ENCODE data around the gene MTURN.

MTURN gene

DNA sequence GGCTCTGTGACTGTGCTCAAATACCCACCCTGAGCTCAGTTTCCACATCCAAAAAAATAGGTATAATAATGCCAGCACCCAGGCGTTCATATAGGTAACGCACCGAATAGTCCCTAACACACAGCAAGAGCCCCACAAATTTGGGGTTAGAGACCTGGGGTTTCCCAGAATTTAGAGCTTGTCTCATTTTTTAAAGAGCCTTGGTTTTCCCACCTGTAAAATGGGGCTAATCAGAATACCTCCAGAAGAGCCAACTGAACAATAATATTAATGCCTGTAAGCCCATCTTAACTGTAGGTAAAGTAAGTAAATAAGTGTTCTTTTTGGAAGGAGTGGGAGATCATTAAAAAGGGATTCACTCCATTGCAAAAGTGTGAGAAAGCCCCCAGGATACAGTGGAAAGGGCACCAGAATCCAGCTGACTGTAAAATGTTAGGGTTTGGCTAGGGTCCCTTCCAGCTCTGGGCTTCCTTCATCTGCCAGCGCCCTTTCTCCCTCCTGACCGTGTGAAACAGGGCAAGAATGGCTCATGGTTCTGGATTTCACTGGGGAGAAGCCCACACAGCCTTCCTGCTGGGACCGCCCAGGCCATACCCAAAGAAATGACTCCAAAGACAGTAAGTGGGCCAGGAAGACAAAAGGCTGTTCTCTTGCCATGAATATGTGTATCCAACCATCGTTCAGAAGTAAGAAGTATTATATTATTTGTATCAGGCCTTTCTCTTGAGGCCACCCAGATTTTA, 2.1 kb downstream of the MTURN start:
- no peak for DNase-seq

DNA sequence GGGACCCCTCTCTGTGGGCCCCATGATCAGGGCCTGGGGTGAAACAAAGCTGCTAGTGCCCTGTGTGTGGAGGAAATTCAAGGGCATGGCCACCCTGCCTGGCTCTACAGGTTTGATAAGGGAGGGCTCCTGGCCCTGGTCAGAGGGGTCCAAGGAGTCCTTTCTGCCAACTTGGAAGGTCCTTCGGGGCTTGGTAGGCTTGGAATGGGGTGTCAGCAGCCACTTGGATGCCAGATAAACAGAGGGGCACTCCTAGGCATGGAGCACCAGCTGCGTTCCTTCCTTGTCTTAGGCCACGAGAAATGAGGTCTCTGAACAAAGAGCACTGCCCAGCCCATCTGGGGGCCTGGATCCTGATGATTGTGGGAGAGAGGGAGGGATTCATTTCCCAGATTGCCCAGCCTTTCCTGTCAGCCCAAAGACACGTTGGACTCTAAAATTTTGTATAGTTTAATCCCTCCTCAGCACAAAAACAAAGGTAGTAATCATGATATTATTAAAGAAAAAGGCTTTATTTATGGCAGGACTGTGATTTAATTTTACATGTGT, 5.1 kb downstream of the MTURN start:
- DNase-seq, result no peak

DNA sequence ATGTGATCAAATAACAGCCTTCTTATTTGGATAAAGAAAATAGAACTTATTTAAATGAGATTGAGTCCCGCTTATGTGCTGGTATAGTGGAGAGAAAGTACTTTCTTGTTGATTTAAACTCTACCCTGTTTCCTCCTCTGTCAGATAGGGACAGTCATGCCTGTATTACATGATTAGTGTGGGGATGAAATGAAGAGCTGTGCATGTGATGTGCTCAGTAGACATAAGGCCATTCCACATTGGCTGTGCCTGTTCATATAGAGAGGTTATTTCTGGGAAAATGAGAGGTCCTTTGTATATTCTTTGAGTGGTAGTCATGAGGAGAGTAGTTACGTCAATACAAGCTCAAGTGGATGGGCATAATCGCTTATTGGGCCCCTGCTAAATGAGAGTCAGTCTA, 5.7 kb downstream of the MTURN start:
- DNase-seq, result no peak

DNA sequence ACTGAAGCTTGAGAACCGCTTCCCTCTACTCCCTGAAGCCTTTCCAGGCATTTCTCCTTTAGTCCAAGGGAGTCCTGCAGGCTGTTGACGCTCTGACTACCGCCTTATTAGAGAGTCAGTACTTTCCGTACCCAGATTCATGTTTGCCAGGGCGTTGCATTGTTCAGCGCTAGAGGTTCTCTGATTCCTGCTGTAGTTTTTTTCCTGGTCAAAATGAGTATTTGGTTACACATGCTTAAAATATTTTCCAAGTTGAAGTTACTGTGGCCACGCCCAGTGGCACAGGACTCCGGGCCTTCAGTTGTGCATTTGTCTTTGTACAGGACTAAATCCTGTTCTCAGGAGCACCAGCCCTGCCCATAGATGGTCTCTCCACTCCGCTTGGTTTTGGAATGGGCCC, 7.9 kb downstream of the MTURN start:
- DNase-seq, result no peak

DNA sequence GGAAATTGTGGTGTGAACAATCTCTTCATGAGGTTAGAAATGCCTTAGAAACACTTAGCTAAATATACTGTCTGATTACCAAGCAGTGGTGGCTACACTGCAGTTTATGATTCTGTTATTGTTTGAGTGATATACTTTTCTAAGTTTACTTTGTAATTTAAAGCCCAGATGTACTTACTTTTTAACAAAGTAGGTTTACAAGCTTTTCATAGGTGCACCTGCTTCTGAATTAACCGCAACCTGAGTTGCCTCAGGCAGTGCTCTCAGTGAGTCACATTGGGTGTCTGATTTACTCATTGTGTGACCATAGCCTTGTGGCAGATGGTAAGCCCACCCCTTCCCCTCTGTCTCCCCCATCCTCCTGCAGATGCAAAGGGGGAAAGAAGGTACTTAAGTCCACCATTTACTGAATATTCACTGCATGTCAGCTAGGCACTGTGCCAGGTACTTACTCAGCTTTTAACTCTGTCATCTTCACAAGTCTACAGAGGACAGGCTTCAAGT, 9.0 kb downstream of the MTURN start:
- DNase-seq, result no peak

DNA sequence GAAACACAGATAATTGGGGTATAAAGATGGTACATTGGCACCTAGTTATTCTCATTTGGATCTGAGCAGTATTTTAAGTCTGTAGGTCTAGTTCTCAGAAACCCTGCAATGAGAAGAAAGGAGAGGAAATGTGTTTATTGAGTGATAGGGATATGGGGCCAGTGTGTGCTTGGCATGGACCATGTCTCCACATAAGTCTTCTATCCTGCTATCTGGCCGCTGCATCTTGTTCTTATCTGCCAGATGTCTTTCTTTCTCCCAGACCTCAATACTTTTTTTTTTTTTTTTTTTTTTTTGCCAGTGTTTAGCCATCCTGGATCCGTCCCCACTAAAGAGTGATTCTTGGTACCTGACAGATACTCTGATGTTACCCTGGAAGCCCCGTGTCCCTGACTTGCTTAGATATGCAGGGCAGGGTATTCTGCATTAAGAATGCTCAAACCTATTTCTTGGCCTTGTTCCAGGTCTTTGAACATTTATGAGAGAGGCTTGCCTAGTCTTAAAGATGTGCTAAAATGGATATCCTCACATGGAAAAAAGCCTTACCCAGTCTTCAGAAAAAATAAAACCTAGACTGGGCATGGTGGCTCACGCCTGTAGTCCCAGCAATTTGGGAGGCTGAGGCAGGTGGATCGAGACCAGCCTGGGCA, 10.0 kb downstream of the MTURN start:
- no peak for DNase-seq

DNA sequence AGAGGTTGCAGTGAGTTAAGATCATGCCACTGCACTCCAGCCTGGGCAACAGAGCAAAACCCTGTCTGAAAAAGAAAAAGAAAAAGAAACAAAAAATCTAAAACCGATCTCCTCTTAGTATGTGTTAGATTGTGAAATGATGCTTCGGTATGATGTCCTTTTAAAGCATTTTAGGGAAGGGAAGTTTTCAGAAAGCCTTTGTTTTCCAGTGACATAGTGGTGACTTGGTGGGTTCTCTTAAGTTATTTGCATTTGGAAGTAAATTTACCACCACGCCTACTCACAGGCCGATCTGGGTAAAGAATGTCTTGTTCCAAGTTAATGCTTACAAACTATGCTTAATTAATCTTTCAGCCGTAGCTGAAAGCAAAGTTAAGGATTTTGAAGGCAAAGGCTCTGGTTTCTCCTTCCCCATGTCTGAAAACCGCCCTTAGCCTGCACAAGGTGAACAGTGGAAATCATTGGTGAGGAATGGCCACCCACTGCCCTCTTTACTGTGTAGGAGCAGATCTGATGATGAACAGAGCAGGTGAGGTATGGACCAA, 10.7 kb downstream of the MTURN start:
- DNase-seq, result no peak

DNA sequence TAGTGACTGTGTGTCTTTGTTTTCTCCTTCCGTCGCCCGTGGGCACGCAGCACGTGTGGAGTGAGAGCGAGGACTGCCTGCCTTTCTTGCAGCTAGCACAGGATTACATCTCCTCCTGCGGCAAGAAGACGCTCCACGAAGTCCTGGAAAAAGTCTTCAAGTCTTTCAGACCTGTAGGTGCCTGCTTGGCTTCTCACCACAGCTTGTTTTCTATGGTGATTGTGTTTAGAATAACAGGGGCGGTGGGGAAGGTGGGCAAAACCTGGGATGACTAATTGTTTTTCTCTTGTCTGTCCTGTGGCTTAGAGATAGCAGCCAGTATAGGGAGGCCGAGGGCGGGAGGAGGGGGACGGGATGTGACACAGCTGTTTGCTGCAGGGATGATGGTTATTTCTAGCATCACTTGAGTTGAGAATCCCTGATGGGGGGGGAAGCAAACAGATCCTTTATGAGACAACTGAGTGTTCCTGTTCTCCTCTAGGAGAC, 11.4 kb downstream of the MTURN start:
- DNase-seq, result no peak

DNA sequence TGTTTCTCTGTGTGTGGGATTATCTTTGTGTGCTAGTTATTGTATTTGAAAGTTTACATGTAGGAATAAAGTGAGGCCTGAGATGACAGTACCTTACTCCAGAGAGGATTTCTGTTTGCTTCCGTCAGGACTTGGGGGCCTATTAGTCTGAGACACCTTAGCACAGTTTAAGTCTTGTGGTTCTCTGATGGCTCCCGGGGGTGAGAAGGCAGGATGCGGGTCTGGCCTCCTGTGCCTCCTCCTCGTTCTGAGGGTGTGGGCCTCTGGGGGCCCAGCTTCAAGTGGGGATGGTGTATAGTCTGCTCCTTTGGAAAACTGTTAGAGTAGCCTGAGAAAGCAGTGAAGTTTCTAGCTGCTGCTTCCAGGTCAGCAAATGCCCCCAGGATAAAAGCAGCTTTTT, 12.4 kb downstream of the MTURN start:
- DNase-seq, result no peak

DNA sequence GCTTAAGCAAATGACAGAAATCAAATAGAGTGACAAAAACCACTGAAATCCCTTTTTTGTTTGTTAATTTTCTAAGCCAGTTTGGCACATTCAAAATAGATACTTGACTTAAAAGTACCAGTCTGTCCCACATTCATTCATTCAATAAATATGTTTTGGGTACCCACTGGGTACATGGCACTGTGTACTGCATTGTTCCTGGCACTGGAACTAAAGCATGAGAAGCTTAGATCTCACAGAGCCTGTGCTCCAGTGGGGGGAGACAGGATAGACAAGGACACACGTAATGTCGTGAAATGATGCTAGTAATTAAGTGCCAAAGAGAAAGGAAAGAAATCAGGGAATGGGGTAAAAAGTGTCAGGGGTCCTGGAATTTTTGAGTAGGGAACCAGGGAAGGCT, 13.0 kb downstream of the MTURN start:
- no peak for DNase-seq

DNA sequence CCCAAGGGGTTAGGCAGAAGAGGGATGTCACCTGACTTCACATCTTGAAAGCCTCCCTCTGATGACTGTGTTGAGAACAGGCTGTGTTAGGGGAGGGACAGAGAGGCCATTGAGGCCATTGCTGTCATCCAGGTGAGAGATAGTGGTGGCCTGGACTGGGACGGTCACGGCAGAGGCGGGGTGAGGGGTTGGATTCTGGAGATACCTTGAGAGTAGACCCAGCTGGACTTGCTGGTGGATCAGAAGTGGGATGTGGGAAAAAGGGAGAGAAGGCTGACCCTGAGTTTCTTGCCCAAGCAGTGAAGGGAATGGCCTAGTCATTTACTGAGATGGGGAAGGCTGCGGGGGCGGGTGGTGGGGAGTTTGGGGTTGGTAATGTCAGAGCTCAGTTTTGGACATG, 13.6 kb downstream of the MTURN start:
- no peak for DNase-seq

DNA sequence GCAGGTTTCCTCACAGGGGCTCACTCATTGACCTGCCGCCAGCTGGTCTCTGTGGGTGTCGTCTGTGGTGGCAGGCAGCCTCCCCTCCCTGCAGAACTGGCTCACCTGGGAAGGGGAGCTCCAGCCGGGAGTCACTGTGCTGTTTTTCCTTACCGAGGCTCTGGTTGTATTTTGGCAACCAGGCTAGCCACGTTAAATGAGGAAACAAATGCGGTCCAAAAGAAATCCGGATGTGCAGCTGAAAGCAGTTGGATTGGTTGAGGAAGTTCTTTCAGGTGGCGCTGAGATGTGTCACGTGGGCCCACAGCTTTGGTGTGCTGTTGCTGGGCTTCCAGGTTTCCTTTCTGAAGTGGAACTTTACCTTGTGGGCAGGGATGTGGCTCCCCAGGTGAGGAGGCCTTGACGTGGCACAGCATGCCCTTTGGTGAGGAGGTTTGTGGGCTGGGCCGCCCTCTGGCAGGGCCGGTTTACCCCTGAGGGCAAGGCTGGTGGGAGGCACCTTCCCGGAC, 14.2 kb downstream of the MTURN start:
- DNase-seq, result no peak

DNA sequence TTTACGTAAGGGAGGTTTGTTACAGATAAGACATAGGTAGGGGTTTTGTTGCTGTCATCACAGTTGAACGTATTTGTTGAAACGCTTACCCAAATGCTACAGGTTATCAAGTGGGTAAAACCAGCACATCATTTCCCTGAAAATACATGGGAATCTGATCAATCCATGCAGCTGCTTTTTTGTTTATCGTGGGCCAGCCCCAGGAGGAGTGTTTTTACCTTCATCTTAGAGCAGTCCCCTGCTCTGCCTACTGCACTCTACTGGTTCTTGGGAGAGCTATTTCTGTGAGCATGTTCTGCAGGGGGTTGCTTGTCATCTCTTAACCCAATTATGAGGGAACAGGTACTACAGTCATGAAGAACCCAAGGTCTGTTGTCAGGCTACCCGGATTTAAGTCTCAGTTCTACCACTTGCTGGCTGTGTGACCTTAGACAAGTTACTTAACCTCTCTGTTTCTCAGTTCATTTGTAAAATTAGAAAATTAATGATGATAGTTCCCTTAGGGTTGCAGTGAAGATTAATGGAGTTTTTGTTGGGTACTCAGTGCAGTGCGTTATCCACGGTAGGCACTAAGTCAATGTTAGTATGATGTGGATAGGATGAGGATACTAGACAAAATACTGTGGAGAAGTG, 15.0 kb downstream of the MTURN start:
- no peak for DNase-seq

DNA sequence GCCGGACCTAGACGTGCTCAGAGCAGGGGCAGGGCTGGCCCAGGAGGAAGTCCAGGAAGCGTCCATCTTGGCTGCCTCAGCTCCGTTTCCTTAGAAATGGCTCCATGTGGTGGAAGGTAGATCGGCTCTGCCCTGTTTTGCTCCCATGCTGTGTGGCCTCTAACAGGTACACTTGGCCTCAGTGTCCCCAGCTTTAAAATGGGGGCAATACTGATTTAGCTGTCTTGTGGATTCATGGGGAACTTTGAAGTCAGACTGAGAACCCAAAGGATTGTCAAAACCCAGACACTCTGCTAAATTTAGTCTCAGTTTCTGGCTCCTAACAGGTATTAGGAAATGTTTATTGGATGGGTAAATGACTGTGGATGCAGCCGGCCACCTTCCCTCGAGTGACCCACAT, 15.9 kb downstream of the MTURN start:
- DNase-seq, result no peak

DNA sequence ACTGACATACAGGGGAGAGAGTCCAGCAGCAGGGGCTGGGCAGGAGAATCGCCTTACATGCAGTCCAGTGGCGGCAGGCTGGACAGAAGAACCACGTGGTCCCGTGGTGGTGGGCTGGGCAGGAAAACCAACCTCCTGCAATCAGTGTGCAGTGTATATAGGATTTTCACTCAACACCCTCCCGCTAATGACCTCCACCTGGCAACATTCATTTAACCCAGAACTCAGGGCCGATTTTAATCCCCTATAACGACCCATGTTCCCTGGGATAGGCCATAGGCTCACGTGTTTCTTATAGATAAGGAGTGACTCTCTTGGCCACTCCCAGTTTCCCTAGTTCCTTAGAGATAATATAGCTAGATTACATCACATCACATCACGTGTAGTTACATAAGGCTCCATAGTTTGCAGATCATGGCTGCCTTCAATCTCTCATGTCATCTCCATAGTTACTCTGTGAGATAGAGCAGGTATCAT, 19.4 kb downstream of the MTURN start:
- DNase-seq, result no peak

DNA sequence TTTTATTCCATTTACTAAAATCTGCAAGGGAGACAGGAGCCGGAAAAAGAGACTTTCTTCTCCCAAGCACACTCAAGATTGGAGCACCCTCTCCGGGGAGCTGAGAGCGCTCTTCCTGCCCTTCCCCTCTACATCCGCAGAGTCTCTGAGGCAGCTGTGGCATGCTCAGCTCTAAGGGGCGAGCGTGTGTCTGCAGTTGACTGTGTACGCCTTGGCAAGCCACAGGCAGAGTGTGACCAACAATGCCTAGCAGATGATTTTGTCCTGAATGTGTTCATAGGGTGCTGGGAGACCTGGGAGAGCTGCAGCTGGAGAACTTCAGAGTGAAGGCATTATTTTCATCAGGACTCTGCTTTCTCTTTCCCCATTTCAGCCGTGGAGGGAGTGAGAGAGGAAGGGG, 20.7 kb downstream of the MTURN start:
- DNase-seq, result no peak

DNA sequence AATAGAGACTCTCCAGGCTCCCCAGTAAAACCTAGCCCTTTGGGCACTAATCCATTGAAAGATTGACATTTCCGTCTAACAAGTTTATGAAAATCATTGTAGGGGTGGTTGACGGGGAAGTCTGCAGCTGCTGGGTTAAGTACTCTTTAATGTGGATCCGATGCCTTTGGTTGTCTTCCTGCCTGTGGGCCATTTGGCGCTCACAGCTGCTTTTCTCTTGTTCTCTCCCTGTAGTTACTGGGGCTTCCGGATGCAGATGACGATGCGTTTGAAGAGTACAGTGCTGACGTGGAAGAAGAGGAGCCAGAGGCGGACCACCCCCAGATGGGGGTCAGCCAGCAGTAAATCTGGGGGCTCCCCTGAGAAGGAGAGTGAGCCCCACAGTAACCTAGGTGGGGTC, 22.4 kb downstream of the MTURN start:
- no peak for DNase-seq

DNA sequence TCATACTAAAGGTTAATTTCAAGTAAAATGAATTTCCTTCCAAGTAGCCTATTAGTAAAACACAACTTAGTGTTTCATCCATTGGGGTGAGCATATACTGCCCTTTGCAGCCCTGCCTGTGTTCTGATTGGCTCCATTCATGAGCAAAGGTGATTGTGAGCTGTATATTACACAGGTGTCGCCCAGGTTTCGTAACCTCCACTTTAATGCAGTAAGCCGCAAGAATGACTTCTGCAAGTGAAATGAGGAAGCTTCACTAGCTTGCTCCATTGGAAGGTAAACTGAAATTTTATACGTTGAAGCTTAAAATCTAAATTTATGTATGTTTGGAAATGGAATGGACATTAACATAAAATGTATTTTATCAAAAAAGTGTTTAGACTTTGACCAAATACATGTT, 24.4 kb downstream of the MTURN start:
- DNase-seq, result no peak

DNA sequence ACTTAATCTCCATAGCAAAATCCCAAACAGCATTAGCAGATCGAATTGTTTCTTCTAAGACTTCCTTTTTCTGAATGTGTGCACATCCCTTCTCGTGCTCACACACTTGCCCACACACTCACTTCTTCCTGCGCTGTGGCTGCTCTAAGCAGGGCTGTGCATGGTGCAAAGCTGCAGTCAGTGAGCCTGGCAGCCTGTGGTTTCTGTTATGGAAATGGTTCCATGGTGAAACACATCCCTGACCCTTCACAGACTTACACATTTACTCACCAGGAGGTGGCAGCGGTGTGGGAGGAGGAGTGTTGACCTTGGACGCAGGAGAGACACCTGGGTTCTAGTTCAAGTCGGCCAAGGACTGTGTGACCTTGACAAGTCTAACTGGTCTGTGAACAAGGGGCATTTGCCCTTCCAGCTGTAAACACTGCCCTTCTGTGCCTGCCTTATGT, 24.9 kb downstream of the MTURN start:
- DNase-seq, result no peak

DNA sequence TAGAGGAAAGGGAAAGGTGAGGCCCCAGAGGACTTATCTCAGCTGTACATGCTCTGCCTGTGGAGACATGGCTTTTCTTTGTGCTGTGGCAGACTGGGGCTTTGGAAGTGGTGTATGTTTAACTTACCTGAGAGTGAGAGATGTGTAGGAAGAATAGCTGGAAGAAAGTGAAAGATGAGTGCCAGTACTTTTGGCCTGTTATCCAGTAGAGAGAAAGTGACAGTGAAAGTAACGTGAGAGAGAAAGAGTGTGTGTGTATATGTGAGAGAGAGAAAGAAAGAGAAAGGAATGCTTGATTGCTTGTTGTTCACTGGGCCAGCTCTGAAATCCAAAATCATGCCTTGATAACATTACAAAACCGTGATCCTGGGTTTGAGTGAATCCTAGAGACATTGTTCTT, 25.5 kb downstream of the MTURN start:
- no peak for DNase-seq

DNA sequence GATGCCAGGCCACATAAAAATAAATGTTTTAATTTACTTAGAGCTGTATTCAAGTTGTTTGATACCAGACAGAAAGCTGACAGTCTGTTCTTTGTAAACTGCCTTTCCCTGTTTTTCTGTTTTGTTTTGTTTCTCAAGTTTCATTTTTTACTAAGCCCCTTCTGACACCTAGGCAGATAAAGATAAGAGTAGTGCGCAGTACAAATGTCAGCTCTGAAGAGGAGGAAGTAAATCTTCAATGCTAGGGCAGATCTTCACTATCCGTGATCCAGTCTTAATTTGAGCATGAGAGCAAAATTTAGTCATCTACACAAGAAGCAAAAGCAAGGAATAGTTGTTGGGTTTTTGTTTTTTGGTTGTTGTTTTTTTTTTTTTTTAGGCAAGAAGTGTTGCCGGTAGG, 27.3 kb downstream of the MTURN start:
- DNase-seq, result no peak

DNA sequence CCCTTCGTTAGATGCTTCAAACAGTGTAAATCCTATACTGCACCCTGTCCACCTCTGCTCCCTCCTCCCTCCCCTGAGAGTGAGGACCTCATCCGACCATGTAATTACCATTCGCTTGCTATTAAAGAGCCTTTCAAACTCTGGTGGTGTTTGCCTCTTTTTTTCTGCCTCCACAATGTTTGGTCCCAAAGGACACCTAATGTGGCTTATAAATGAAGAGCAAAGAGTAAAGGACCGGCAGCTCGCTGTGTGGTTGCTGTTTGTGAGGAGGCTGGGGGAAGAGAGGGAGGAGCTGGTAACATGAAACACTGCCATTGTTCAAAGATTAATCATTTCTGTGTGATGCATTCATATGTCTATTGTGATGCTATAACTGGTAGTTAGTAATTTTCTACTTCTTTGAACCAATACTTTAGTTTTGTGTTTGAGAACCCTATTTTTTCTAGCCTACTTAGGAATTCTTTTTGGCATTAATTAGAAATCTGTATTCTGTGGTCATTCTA, 27.9 kb downstream of the MTURN start:
- no peak for DNase-seq

All from activated CD8-positive, alpha-beta memory T cell treated with anti-CD3 and anti-CD28 coated beads, Interleukin-2, amount 50 U/mL, for 48 hours (primary cell).